H1 (cell line): ENCODE data around the gene LDLRAD3. TPM values are rescaled to one million over a fixed set of nuclear protein-coding genes. Genes with fewer than 3 reads are reported as not detected.

ENCODE experiments used
- CTCF ChIA-PET: fragments of 300-600 bp; sonication (Branson Sonifier 250); formaldehyde crosslinking; loops from one replicate; lab custom pipeline; 2021; ENCODE audit not compliant: partially characterized antibody; lab: Charles Lee
- POLR2A ChIA-PET: fragments of 300-600 bp; sonication (Branson Sonifier 250); formaldehyde crosslinking; loops from one replicate; lab custom pipeline; 2021; ENCODE audit warnings: inconsistent platforms; ENCODE audit not compliant: partially characterized antibody; lab: Charles Lee
- DNase-seq, 2 experiments: peaks; one replicate each; pipeline versions ENCODE4 v3.0.0 to v3.0.0-alpha.2; 2010 to 2022; ENCODE audit warnings: low spot score in 2 of 2, low read depth in 1 of 2, mixed read lengths in 1 of 2
- FAIRE-seq: peaks from 2 replicates; lab custom pipeline; 2011; peaks lifted over from hg19 to GRCh38; lab: Jason Lieb, UNC
- H2AFZ ChIP-seq: 2 replicates; pipeline ENCODE4 v1.8.1; 2012; ENCODE audit warnings: low read length, inconsistent platforms
- H2AK5ac ChIP-seq: 2 replicates; pipeline ENCODE4 v1.6.1; 2013; ENCODE audit warnings: low read depth, low read length
- H2BK120ac ChIP-seq: replicated peaks from 2 replicates; pipeline ENCODE3; 2013; ENCODE audit warnings: low read depth, low read length, inconsistent platforms
- H2BK12ac ChIP-seq: 2 replicates; pipeline ENCODE4 v1.6.1; 2013; ENCODE audit warnings: low read depth, low read length
- H2BK15ac ChIP-seq: 2 replicates; pipeline ENCODE4 v1.6.1; 2013; ENCODE audit warnings: low read length
- H2BK20ac ChIP-seq: 2 replicates; pipeline ENCODE4 v1.6.1; 2013; ENCODE audit warnings: low read length
- H2BK5ac ChIP-seq: 2 replicates; pipeline ENCODE4 v1.6.1; 2013; ENCODE audit warnings: low read depth, low read length
- H3K14ac ChIP-seq: 2 replicates; pipeline ENCODE4 v1.6.1; 2013; ENCODE audit warnings: inconsistent platforms; ENCODE audit not compliant: insufficient read length
- H3K18ac ChIP-seq: 2 replicates; pipeline ENCODE4 v1.6.1; 2013; ENCODE audit warnings: low read length; ENCODE audit errors: extremely low read depth
- H3K23ac ChIP-seq: 2 replicates; pipeline ENCODE4 v1.6.1; 2013; ENCODE audit warnings: inconsistent platforms; ENCODE audit not compliant: insufficient read length
- H3K23me2 ChIP-seq: 2 replicates; pipeline ENCODE4 v1.6.1; 2013; ENCODE audit warnings: low read depth, low read length
- H3K27ac ChIP-seq: 2 replicates; pipeline ENCODE4 v1.6.1; 2011; ENCODE audit warnings: low read depth, low read length, inconsistent platforms
- H3K27me3 ChIP-seq, 4 experiments: replicated peaks in 1 of 4; 1 replicate in 1 of 4; 2 replicates in 3 of 4; pipeline versions ENCODE4 v1.6.1 to v1.8.1; 2011 to 2013; ENCODE audit warnings: low read length in 3 of 4, mild to moderate bottlenecking in 3 of 4, inconsistent platforms in 2 of 4, mixed read lengths in 2 of 4, moderate library complexity in 1 of 4; ENCODE audit not compliant: control insufficient read depth in 3 of 4, insufficient read depth in 3 of 4; ENCODE audit errors: extremely low read depth in 1 of 4
- H3K36me3 ChIP-seq, 4 experiments: 2 replicates each; pipeline versions ENCODE4 v1.6.1 to v1.8.1; 2011 to 2013; ENCODE audit warnings: mild to moderate bottlenecking in 4 of 4, low read length in 3 of 4, moderate library complexity in 2 of 4, control low read depth in 1 of 4, inconsistent platforms in 1 of 4; ENCODE audit not compliant: insufficient read depth in 4 of 4, control insufficient read depth in 2 of 4
- H3K4ac ChIP-seq: replicated peaks from 2 replicates; pipeline ENCODE3; 2013; ENCODE audit warnings: low read length, low read depth, mixed read lengths, inconsistent platforms; ENCODE audit not compliant: insufficient read length
- H3K4me1 ChIP-seq, 4 experiments: replicated peaks in 1 of 4; 1 replicate in 1 of 4; 2 replicates in 3 of 4; pipeline versions ENCODE4 v1.6.1 to v1.8.1; 2011 to 2013; ENCODE audit warnings: low read length in 3 of 4, inconsistent platforms in 2 of 4, mixed read lengths in 1 of 4; ENCODE audit not compliant: insufficient read depth in 4 of 4, control insufficient read depth in 3 of 4
- H3K4me2 ChIP-seq, 2 experiments: 2 replicates each; pipeline versions ENCODE4 v1.6.1 to v1.8.1; 2011 to 2013; ENCODE audit warnings: low read depth in 2 of 2, low read length in 2 of 2, control low read depth in 1 of 2, inconsistent platforms in 1 of 2, mild to moderate bottlenecking in 1 of 2; ENCODE audit not compliant: insufficient read depth in 1 of 2
- H3K4me3 ChIP-seq, 4 experiments: fragments of 200-600, 300-600 bp in 1 of 4; sonication (generic), shearing (Covaris generic), sonication (Bioruptor Twin) in 1 of 4; 2 replicates each; pipeline versions ENCODE4 v1.5.1 to v1.8.1; 2011 to 2016; ENCODE audit warnings: low read length in 4 of 4, low read depth in 3 of 4, control low read depth in 2 of 4, inconsistent platforms in 2 of 4, mild to moderate bottlenecking in 2 of 4, mixed read lengths in 1 of 4, moderate library complexity in 1 of 4; ENCODE audit not compliant: insufficient read depth in 2 of 4; ENCODE audit errors: extremely low read depth in 1 of 4
- H3K56ac ChIP-seq: replicated peaks from 2 replicates; pipeline ENCODE3; 2013; ENCODE audit warnings: low read depth, mild to moderate bottlenecking, mixed read lengths, low read length, inconsistent platforms; ENCODE audit not compliant: insufficient read length
- H3K79me1 ChIP-seq: 2 replicates; pipeline ENCODE4 v1.6.1; 2013; ENCODE audit warnings: low read depth, low read length, control low read depth
- H3K79me2 ChIP-seq, 2 experiments: 2 replicates each; pipeline versions ENCODE4 v1.6.1 to v1.8.1; 2012 to 2013; ENCODE audit warnings: low read length in 2 of 2, mild to moderate bottlenecking in 2 of 2, inconsistent platforms in 1 of 2; ENCODE audit not compliant: insufficient read depth in 2 of 2, control insufficient read depth in 1 of 2
- H3K9ac ChIP-seq, 4 experiments: replicated peaks in 1 of 4; 1 replicate in 1 of 4; 2 replicates in 3 of 4; pipeline versions ENCODE4 v1.6.1 to v1.8.1; 2011 to 2013; ENCODE audit warnings: low read depth in 3 of 4, low read length in 3 of 4, control low read depth in 2 of 4, mild to moderate bottlenecking in 2 of 4, moderate library complexity in 2 of 4, inconsistent platforms in 1 of 4; ENCODE audit errors: extremely low read depth in 1 of 4
- H3K9me3 ChIP-seq, 2 experiments: 2 replicates each; pipeline versions ENCODE4 v1.6.1 to v1.8.1; 2012 to 2013; ENCODE audit warnings: mild to moderate bottlenecking in 2 of 2, moderate library complexity in 2 of 2, control low read depth in 1 of 2, inconsistent platforms in 1 of 2, low read depth in 1 of 2, low read length in 1 of 2, mixed read lengths in 1 of 2; ENCODE audit not compliant: insufficient read depth in 2 of 2
- H4K20me1 ChIP-seq, 2 experiments: replicated peaks in 1 of 2; 2 replicates each; pipeline versions ENCODE3 to v1.8.1; 2011 to 2013; ENCODE audit warnings: inconsistent platforms in 2 of 2, low read length in 2 of 2, mild to moderate bottlenecking in 1 of 2; ENCODE audit not compliant: insufficient read depth in 2 of 2, control insufficient read depth in 1 of 2
- H4K5ac ChIP-seq: 2 replicates; pipeline ENCODE4 v1.6.1; 2013; ENCODE audit warnings: low read length, low read depth, mixed read lengths, inconsistent platforms; ENCODE audit not compliant: insufficient read length
- H4K8ac ChIP-seq: 2 replicates; pipeline ENCODE4 v1.8.0; 2013; ENCODE audit warnings: mild to moderate bottlenecking, moderate library complexity, low read length, inconsistent platforms; ENCODE audit not compliant: insufficient read depth; ENCODE audit errors: extremely low read depth
- H4K91ac ChIP-seq: replicated peaks from 2 replicates; pipeline ENCODE3; 2013; ENCODE audit warnings: low read length, mixed read lengths, inconsistent platforms; ENCODE audit not compliant: insufficient read length
- ATF3 ChIP-seq: IDR thresholded peaks from 2 replicates; pipeline ENCODE4 v1.6.1; 2011; ENCODE audit warnings: low read depth, mild to moderate bottlenecking, low read length; ENCODE audit not compliant: insufficient read depth
- CBX8 ChIP-seq: fragments of 300-800, 300-1000 bp; sonication (generic); IDR thresholded peaks from 2 replicates; pipeline ENCODE4 v1.7.1; 2016; ENCODE audit warnings: low read depth, low read length, borderline replicate concordance
- EGR1 ChIP-seq: IDR thresholded peaks from 2 replicates; pipeline ENCODE4 v1.6.1; 2011; ENCODE audit warnings: low read depth, low read length, borderline replicate concordance
- GTF2F1 ChIP-seq: IDR thresholded peaks from 2 replicates; pipeline ENCODE4 v1.6.1; 2012; ENCODE audit warnings: low read depth, low read length, improper control_type of control experiment, borderline replicate concordance
- HDAC2 ChIP-seq, 2 experiments: fragments of 300-600 bp in 1 of 2; sonication (generic) in 1 of 2; IDR thresholded peaks; 2 replicates each; pipeline ENCODE4 v1.6.1; 2011 to 2012; ENCODE audit warnings: low read depth in 2 of 2, low read length in 2 of 2, mild to moderate bottlenecking in 2 of 2, moderate library complexity in 2 of 2, borderline replicate concordance in 1 of 2, inconsistent platforms in 1 of 2
- RBBP5 ChIP-seq: IDR thresholded peaks from 2 replicates; pipeline ENCODE4 v1.7.1; 2012; ENCODE audit warnings: low read depth, mild to moderate bottlenecking, inconsistent platforms, low read length, moderate library complexity, borderline replicate concordance
- WGBS, 2 experiments: shearing (Covaris generic) in 1 of 2; methylation state at CpG; one replicate each; pipeline versions ENCODE4 v1.1.6 to v1.1.7; 2013 to 2015; ENCODE audit warnings: low lambda C conversion rate in 2 of 2, mixed read lengths in 2 of 2, inconsistent platforms in 1 of 2, low coverage in 1 of 2, missing lambda C conversion rate in 1 of 2; ENCODE audit not compliant: insufficient replicate concordance in 2 of 2, insufficient coverage in 1 of 2, insufficient read length in 1 of 2; ENCODE audit errors: extremely low coverage in 1 of 2, missing lambda C conversion rate in 1 of 2; 5-methylcytosine and 5-hydroxymethylcytosine counted together
- polyA plus RNA-seq, 7 experiments: library from polyadenylated mRNA; depleted of rRNA in 3 of 7; stranded (reverse) in 5 of 7; unstranded in 2 of 7; fragments of >200 nt in 5 of 7; fragments of 200-250 nt in 2 of 7; gene quantifications; 1 replicate in 5 of 7; 2 replicates in 1 of 7; 4 replicates in 1 of 7; pipeline versions ENCODE4 v1.2.1 to v1.2.3, GENCODE V29; 2011 to 2013; ENCODE audit warnings: missing spikeins in 2 of 7, mixed read lengths in 2 of 7
- total RNA-seq: library from RNA; stranded (reverse); fragmentation: NEBNext Ultra II Directional; extraction: Animal tissue kit (Norgen Biotek cat#: 25700); gene quantifications from 2 replicates; pipeline ENCODE4 v1.2.1, GENCODE V29; 2021

LDLRAD3 gene
- total and polyA plus RNA-seq, 2 of the 8 experiments (the other 6 are each of a cell fraction or from before 2014, with no cell fraction given) = 18.6 to 22.8 TPM

DNA sequence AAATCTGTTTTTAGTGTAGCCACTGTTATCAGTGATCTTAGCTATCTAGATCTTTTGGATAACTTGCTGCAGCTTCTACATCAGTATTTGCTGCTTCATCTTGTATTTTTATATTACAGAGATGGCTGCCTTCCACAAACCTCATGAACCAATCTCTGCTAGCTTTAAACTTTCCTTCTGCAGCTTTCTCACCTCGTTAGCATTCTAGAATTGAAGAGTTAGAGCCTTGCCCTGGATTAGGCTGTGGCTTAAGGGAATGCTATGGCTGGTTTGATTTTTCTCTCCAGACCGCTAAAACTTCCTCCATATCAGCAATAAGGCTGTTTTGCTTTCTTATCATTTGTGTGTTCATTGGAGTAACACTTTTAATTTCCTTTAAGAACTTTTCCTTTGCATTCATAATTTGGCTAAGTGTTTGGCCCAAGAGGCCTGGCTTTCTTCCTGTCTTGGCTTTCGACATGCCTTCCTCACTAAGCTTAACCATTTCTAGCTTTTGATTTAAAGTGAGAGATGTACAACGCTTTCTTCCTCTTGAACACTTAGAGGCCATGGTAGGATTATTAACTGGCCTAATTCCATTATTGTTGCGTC, 51.9 kb downstream of the LDLRAD3 start:
- Histone ChIP-seq H4K20me1 (no peaks in the 10 kb centered on the region), H3K56ac (no peak overlapping the region), H2BK15ac (no peak overlapping the region), H3K18ac (no peak overlapping the region), H4K8ac (no peak overlapping the region), H3K9ac (no peak overlapping the region), H3K23me2 (no peaks in the 10 kb centered on the region), H3K23ac (no peak overlapping the region), H3K79me1 (peaks cover 5% of the 10 kb centered on the region), H3K27ac (no peak overlapping the region), H4K5ac (no peak overlapping the region), H2AFZ (no peak overlapping the region), H3K4me3 (no peak overlapping the region), H2BK120ac (no peak overlapping the region), H3K36me3 (peaks cover 0 to 3% (median 0%) of the 10 kb centered on the region in 4 experiments; a peak in 1 of 8 replicates), H4K91ac (no peak overlapping the region), H3K4me2 (no peak overlapping the region), H2BK20ac (no peak overlapping the region), H3K4me1 (peaks cover 0 to 18% (median 8%) of the 10 kb centered on the region in 4 experiments; a peak in 5 of 7 replicates), H3K14ac (no peak overlapping the region), H2BK12ac (no peak overlapping the region), H3K27me3 (no peaks in the 10 kb centered on the region), H2AK5ac (no peak overlapping the region), H3K9me3 (peaks cover 0 to 3% of the 10 kb centered on the region in 2 experiments; a peak in 1 of 4 replicates), H2BK5ac (no peak overlapping the region), H3K79me2 (peaks cover 0 to 73% of the 10 kb centered on the region in 2 experiments; a peak in 2 of 4 replicates), H3K4ac (no peak overlapping the region)
- TF ChIP-seq RBBP5 = no peak
- TF ChIP-seq HDAC2 (IDR thresholded peaks at IDR 0.05; ENCODE audit: borderline replicate concordance in 1 of 2, low read depth in 2 of 2, low read length in 2 of 2) = no peak
- no peak for TF ChIP-seq CBX8
- no peak for TF ChIP-seq GTF2F1
- TF ChIP-seq ATF3 = no peak
- TF ChIP-seq EGR1 = no peak
- FAIRE-seq = no peak
- 88% methylated on average over 5 of the region's 5 CpGs; no CpG with 5 or more reads in 1 of the 2 experiments for WGBS, 2 experiments
- DNase-seq = no peak
- ChIA-PET POLR2A (interaction anchor here (0.7 kb wide), 1 partner anchor 114 kb away, joined by 3 read pairs; no protein-coding TSS in a partner anchor), CTCF (interaction anchor here (0.8 to 1.8 kb wide), 8 partner anchors 11 to 511 kb away, joined by 3 to 7 read pairs (median 3); no protein-coding TSS in a partner anchor)
